ENCODE data around the gene PRKCA.

GRCh38 chr17:66662496-66662895, 360.1 kb downstream of the PRKCA start:
- TF ChIP-seq, protein P1, sequence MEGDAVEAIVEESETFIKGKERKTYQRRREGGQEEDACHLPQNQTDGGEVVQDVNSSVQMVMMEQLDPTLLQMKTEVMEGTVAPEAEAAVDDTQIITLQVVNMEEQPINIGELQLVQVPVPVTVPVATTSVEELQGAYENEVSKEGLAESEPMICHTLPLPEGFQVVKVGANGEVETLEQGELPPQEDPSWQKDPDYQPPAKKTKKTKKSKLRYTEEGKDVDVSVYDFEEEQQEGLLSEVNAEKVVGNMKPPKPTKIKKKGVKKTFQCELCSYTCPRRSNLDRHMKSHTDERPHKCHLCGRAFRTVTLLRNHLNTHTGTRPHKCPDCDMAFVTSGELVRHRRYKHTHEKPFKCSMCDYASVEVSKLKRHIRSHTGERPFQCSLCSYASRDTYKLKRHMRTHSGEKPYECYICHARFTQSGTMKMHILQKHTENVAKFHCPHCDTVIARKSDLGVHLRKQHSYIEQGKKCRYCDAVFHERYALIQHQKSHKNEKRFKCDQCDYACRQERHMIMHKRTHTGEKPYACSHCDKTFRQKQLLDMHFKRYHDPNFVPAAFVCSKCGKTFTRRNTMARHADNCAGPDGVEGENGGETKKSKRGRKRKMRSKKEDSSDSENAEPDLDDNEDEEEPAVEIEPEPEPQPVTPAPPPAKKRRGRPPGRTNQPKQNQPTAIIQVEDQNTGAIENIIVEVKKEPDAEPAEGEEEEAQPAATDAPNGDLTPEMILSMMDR (conservative IDR thresholded peaks at IDR 0.05; ENCODE audit: low read depth in 2 of 2), result no peak
- TF ChIP-seq STAT1 (IDR thresholded peaks at IDR 0.05; ENCODE audit: unreplicated experiment) (no peak), ZNF331 (CRISPR knock-in tag; IDR thresholded peaks at IDR 0.05; ENCODE audit: low read depth) (no peak), NANOG (IDR thresholded peaks at IDR 0.05; ENCODE audit: borderline replicate concordance) (no peak), EZH2 (IDR thresholded peaks at IDR 0.05; ENCODE audit: low read depth, unreplicated experiment) (no peak)
